ENCODE results near the gene RNF32.

Gene RNF32

GRCh38 chr7:156626220-156626895 is 14.2 kb upstream of the RNF32 start:
- peaks cover 6% of the 10 kb centered on the region; the same call in 1 of the 2 replicates for H3K27me3 ChIP-seq (ENCODE audit: insufficient read depth, low read length)
- no peak overlapping the region for H3K9ac ChIP-seq (ENCODE audit: low read length)
- no peak overlapping the region for H2AFZ ChIP-seq (ENCODE audit: low read length)
- no peaks in the 10 kb centered on the region for H3K9me2 ChIP-seq (ENCODE audit: low read depth, low read length)
- no peaks in the 10 kb centered on the region for H3K79me2 ChIP-seq (ENCODE audit: insufficient read depth, low read length)
- H3K27ac ChIP-seq (ENCODE audit: low read depth, low read length, poor library complexity, severe bottlenecking): no peak overlapping the region
- H3K4me2 ChIP-seq (ENCODE audit: low read length): no peak overlapping the region
- no peak overlapping the region for H3K4me3 ChIP-seq (ENCODE audit: low read depth, low read length, poor library complexity, severe bottlenecking)
- H3K9me3 ChIP-seq (ENCODE audit: low read length): peaks cover 7% of the 10 kb centered on the region; the same call in 1 of the 2 replicates
- H4K20me1 ChIP-seq (ENCODE audit: insufficient read depth, low read length): no peaks in the 10 kb centered on the region
- H3K4me1 ChIP-seq (ENCODE audit: insufficient read depth, low read length, severe bottlenecking): no peaks in the 10 kb centered on the region
- TF ChIP-seq, protein P1, sequence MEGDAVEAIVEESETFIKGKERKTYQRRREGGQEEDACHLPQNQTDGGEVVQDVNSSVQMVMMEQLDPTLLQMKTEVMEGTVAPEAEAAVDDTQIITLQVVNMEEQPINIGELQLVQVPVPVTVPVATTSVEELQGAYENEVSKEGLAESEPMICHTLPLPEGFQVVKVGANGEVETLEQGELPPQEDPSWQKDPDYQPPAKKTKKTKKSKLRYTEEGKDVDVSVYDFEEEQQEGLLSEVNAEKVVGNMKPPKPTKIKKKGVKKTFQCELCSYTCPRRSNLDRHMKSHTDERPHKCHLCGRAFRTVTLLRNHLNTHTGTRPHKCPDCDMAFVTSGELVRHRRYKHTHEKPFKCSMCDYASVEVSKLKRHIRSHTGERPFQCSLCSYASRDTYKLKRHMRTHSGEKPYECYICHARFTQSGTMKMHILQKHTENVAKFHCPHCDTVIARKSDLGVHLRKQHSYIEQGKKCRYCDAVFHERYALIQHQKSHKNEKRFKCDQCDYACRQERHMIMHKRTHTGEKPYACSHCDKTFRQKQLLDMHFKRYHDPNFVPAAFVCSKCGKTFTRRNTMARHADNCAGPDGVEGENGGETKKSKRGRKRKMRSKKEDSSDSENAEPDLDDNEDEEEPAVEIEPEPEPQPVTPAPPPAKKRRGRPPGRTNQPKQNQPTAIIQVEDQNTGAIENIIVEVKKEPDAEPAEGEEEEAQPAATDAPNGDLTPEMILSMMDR (IDR thresholded peaks at IDR 0.05; ENCODE audit: low read length): no peak
- no peak for TF ChIP-seq EZH2 (IDR thresholded peaks at IDR 0.05; ENCODE audit: borderline replicate concordance, low read length)
- no peaks in the 10 kb centered on the region for H3F3A ChIP-seq (ENCODE audit: insufficient read depth, low read length)
- no peaks in the 10 kb centered on the region for H3K36me3 ChIP-seq (ENCODE audit: insufficient read depth, low read length)

DNA sequence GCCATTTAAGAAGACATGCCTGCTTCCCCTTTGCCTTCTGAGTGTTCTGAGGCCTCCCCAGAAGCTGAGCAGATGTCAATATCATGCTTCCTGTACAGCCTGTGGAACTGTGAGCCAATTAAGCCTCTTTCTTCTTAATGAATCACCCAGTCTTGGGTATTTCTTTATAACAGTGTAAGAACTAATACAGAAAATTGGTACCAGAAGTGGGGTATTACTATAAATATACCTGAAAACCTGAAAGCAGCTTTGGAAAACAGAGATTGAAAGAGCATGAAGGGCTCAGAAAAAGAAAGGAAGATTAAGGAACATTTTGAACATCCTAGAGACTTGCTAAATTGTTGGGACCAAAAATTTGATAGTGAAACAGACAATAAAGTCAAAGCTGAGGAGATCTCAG is 12.0 kb upstream of the RNF32 start:
- TF ChIP-seq EZH2 (IDR thresholded peaks at IDR 0.05; ENCODE audit: borderline replicate concordance, low read length): no peak
- TF ChIP-seq, protein P1 (IDR thresholded peaks at IDR 0.05; ENCODE audit: low read length): no peak
- Histone ChIP-seq H3K36me3 (ENCODE audit: insufficient read depth, low read length) (no peaks in the 10 kb centered on the region), H3K27ac (ENCODE audit: low read depth, low read length, poor library complexity, severe bottlenecking) (no peak overlapping the region), H3K4me2 (ENCODE audit: low read length) (no peak overlapping the region), H3K79me2 (ENCODE audit: insufficient read depth, low read length) (no peaks in the 10 kb centered on the region), H2AFZ (ENCODE audit: low read length) (no peak overlapping the region), H3K9me2 (ENCODE audit: low read depth, low read length) (no peaks in the 10 kb centered on the region), H4K20me1 (ENCODE audit: insufficient read depth, low read length) (no peaks in the 10 kb centered on the region), H3K4me3 (ENCODE audit: low read depth, low read length, poor library complexity, severe bottlenecking) (no peak overlapping the region), H3K27me3 (ENCODE audit: insufficient read depth, low read length) (peaks cover 6% of the 10 kb centered on the region; the same call in 1 of the 2 replicates), H3K9me3 (ENCODE audit: low read length) (peaks cover 6% of the 10 kb centered on the region; the same call in 1 of the 2 replicates), H3K4me1 (ENCODE audit: insufficient read depth, low read length, severe bottlenecking) (no peaks in the 10 kb centered on the region), H3F3A (ENCODE audit: insufficient read depth, low read length) (no peaks in the 10 kb centered on the region), H3K9ac (ENCODE audit: low read length) (no peak overlapping the region)

GRCh38 chr7:156629873-156630272 is 10.7 kb upstream of the RNF32 start:
- no peak overlapping the region for H3K9ac ChIP-seq (ENCODE audit: low read length)
- TF ChIP-seq, protein P1 (IDR thresholded peaks at IDR 0.05; ENCODE audit: low read length): no peak
- TF ChIP-seq EZH2 (IDR thresholded peaks at IDR 0.05; ENCODE audit: borderline replicate concordance, low read length): no peak
- peaks cover 6% of the 10 kb centered on the region; the same call in 1 of the 2 replicates for H3K27me3 ChIP-seq (ENCODE audit: insufficient read depth, low read length)
- H4K20me1 ChIP-seq (ENCODE audit: insufficient read depth, low read length): no peaks in the 10 kb centered on the region
- no peak overlapping the region for H3K4me2 ChIP-seq (ENCODE audit: low read length)
- no peaks in the 10 kb centered on the region for H3K4me1 ChIP-seq (ENCODE audit: insufficient read depth, low read length, severe bottlenecking)
- no peaks in the 10 kb centered on the region for H3F3A ChIP-seq (ENCODE audit: insufficient read depth, low read length)
- H3K27ac ChIP-seq (ENCODE audit: low read depth, low read length, poor library complexity, severe bottlenecking): no peak overlapping the region
- no peaks in the 10 kb centered on the region for H3K9me2 ChIP-seq (ENCODE audit: low read depth, low read length)
- peaks cover 6% of the 10 kb centered on the region; the same call in 1 of the 2 replicates for H3K9me3 ChIP-seq (ENCODE audit: low read length)
- no peaks in the 10 kb centered on the region for H3K36me3 ChIP-seq (ENCODE audit: insufficient read depth, low read length)
- no peaks in the 10 kb centered on the region for H3K79me2 ChIP-seq (ENCODE audit: insufficient read depth, low read length)
- no peak overlapping the region for H2AFZ ChIP-seq (ENCODE audit: low read length)
- H3K4me3 ChIP-seq (ENCODE audit: low read depth, low read length, poor library complexity, severe bottlenecking): no peak overlapping the region
